GM12878 (cell line): ENCODE data around the gene STX8. TPM values are rescaled to one million over a fixed set of nuclear protein-coding genes. Genes with fewer than 3 reads are reported as not detected.

Source experiments
- ATAC-seq: fragments of 200-7000 bp; cut with Tn5 transposase; 3 replicates; pipeline ENCODE4 v1.9.1; 2020; ENCODE audit warnings: mild to moderate bottlenecking, moderate library complexity
- BruUV-seq: library from RNA; stranded (reverse); fragments of 400-500 nt; replicated peaks from 2 replicates; lab custom pipeline; 2021; lab: Mats Ljungman, UMichigan
- CTCF ChIA-PET: fragments of 300-600 bp; sonication (Branson Sonifier 250); formaldehyde crosslinking; extraction: SDS; loops from one replicate; lab custom pipeline; 2021; ENCODE audit warnings: inconsistent platforms; lab: Yijun Ruan, JAX
- POLR2A ChIA-PET: fragments of 350-600 bp; formaldehyde crosslinking; extraction: SDS; loops from one replicate; lab custom pipeline; 2021; ENCODE audit warnings: inconsistent platforms; lab: Charles Lee
- RAD21 ChIA-PET: fragments of 300-600 bp; sonication (Branson Sonifier 250); formaldehyde crosslinking; loops from one replicate; lab custom pipeline; 2023; ENCODE audit warnings: antibody characterized with exemption; ENCODE audit not compliant: unreplicated experiment; lab: Charles Lee
- SMC1A ChIA-PET: fragments of 300-600 bp; sonication (Branson Sonifier 250); formaldehyde crosslinking; loops from one replicate; lab custom pipeline; 2023; ENCODE audit not compliant: unreplicated experiment, uncharacterized antibody; lab: Charles Lee
- DNase-seq: peaks from one replicate; pipeline ENCODE4 v3.0.0-alpha.2; 2011; ENCODE audit warnings: low read depth, low spot score
- FAIRE-seq: peaks from 3 replicates; lab custom pipeline; 2011; peaks lifted over from hg19 to GRCh38; lab: Jason Lieb, UNC
- H2AFZ ChIP-seq: 2 replicates; pipeline ENCODE4 v1.6.0; 2011; ENCODE audit warnings: low read depth, low read length, control low read depth; ENCODE audit not compliant: control insufficient read depth
- H3K27ac ChIP-seq: 2 replicates; pipeline ENCODE4 v1.5.1; 2011; ENCODE audit warnings: control low read depth; ENCODE audit not compliant: control insufficient read depth, insufficient read depth
- H3K27me3 ChIP-seq, 2 experiments: replicated peaks in 1 of 2; 2 replicates each; pipeline versions ENCODE4 v1.6.0 to v1.6.1; 2011; ENCODE audit warnings: low read length in 1 of 2; ENCODE audit not compliant: control insufficient read depth in 2 of 2, insufficient read depth in 2 of 2
- H3K36me3 ChIP-seq, 2 experiments: 2 replicates each; pipeline ENCODE4 v1.5.1; 2011; ENCODE audit warnings: low read length in 1 of 2; ENCODE audit not compliant: control insufficient read depth in 2 of 2, insufficient read depth in 2 of 2
- H3K4me1 ChIP-seq: 2 replicates; pipeline ENCODE4 v1.6.1; 2011; ENCODE audit warnings: mild to moderate bottlenecking, low read length, moderate library complexity, mixed read lengths; ENCODE audit not compliant: control insufficient read depth, insufficient read depth
- H3K4me2 ChIP-seq: 2 replicates; pipeline ENCODE4 v1.6.0; 2011; ENCODE audit warnings: control low read depth; ENCODE audit not compliant: control insufficient read depth, insufficient read depth
- H3K4me3 ChIP-seq: fragments of 200-600 bp; sonication (generic); 2 replicates; pipeline ENCODE4 v1.5.1; 2016
- H3K79me2 ChIP-seq: 2 replicates; pipeline ENCODE4 v1.6.0; 2011; ENCODE audit warnings: low read length; ENCODE audit not compliant: control insufficient read depth, insufficient read depth
- H3K9ac ChIP-seq: 2 replicates; pipeline ENCODE4 v1.8.0; 2011; ENCODE audit warnings: low read length, control low read depth, mixed read lengths; ENCODE audit not compliant: control insufficient read depth, insufficient read depth
- H3K9me3 ChIP-seq: replicated peaks from 3 replicates; pipeline ENCODE4 v1.5.1; 2011; ENCODE audit warnings: mild to moderate bottlenecking, low read length; ENCODE audit not compliant: control insufficient read depth, insufficient read depth
- H4K20me1 ChIP-seq: 2 replicates; pipeline ENCODE4 v1.6.0; 2011; ENCODE audit not compliant: control insufficient read depth, insufficient read depth
- CBFB ChIP-seq: IDR thresholded peaks from 2 replicates; pipeline ENCODE4 v1.6.1; 2016; ENCODE audit warnings: antibody characterized with exemption, low read depth
- E2F4 ChIP-seq: IDR thresholded peaks from 2 replicates; pipeline ENCODE4 v1.6.1; 2012; ENCODE audit warnings: low read depth, low read length, improper control_type of control experiment
- EGR1 ChIP-seq, 2 experiments: IDR thresholded peaks; 1 replicate in 1 of 2; 2 replicates in 1 of 2; pipeline ENCODE4 v1.6.1; 2011 to 2012; ENCODE audit warnings: low read depth in 2 of 2, low read length in 2 of 2, borderline replicate concordance in 1 of 2, mild to moderate bottlenecking in 1 of 2, moderate library complexity in 1 of 2
- GATAD2B ChIP-seq: fragments of 450-650 bp; conservative IDR thresholded peaks from 2 replicates; pipeline ENCODE4 v1.6.1; 2017; ENCODE audit warnings: low read depth, mild to moderate bottlenecking, moderate library complexity
- IKZF1 ChIP-seq: fragments of 450-650 bp; conservative IDR thresholded peaks from 2 replicates; pipeline ENCODE4 v1.6.1; 2017; ENCODE audit warnings: antibody characterized with exemption, mild to moderate bottlenecking
- KLF5 ChIP-seq: fragments of 450-650 bp; IDR thresholded peaks from 2 replicates; pipeline ENCODE4 v1.6.1; 2014; ENCODE audit warnings: mild to moderate bottlenecking; ENCODE audit not compliant: partially characterized antibody
- RAD51 ChIP-seq: fragments of 450-650 bp; IDR thresholded peaks from 2 replicates; pipeline ENCODE4 v1.6.1; 2016; ENCODE audit warnings: moderate library complexity, mild to moderate bottlenecking, inconsistent platforms
- SMAD1 ChIP-seq: fragments of 450-650 bp; IDR thresholded peaks from 2 replicates; pipeline ENCODE4 v1.6.1; 2018; ENCODE audit warnings: mild to moderate bottlenecking, low read depth; ENCODE audit not compliant: partially characterized antibody
- TCF12 ChIP-seq: IDR thresholded peaks from 2 replicates; pipeline ENCODE4 v1.6.1; 2011; ENCODE audit warnings: low read depth, mild to moderate bottlenecking, low read length
- ZBED1 ChIP-seq: IDR thresholded peaks from 2 replicates; pipeline ENCODE4 v1.6.1; 2016; ENCODE audit warnings: borderline replicate concordance
- ZBTB33 ChIP-seq: fragments of 450-650 bp; IDR thresholded peaks from 2 replicates; pipeline ENCODE4 v1.6.1; 2017; ENCODE audit warnings: mild to moderate bottlenecking
- WGBS: methylation state at CpG from one replicate; pipeline ENCODE4 v1.1.6; 2016; ENCODE audit warnings: low lambda C conversion rate; ENCODE audit not compliant: insufficient replicate concordance, insufficient coverage; ENCODE audit errors: missing lambda C conversion rate; 5-methylcytosine and 5-hydroxymethylcytosine counted together
- in situ Hi-C: fragments of 300-500 bp; cut with MboI; formaldehyde crosslinking; loops from 9 replicates; pipeline ENCODE4 v1.14.3; 2018; ENCODE audit warnings: mixed read lengths
- intact Hi-C: fragments of 100-400 bp; cut with micrococcal nuclease; formaldehyde crosslinking; loops from one replicate; pipeline ENCODE4 v1.14.2; 2022; ENCODE audit not compliant: unreplicated experiment
- polyA plus RNA-seq, 11 experiments: library from polyadenylated mRNA; depleted of rRNA in 4 of 11; unstranded in 6 of 11; stranded (reverse) in 5 of 11; fragments of >200 nt; fragmentation: Nextera tagmentation in 4 of 11; fragmentation: Illumina TruSeq in 1 of 11; extraction: Ambion mirVana in 4 of 11; extraction: Trizol in 1 of 11; gene quantifications; 1 replicate in 1 of 11; 2 replicates in 10 of 11; pipeline versions ENCODE4 v1.2.1 to v1.2.3, GENCODE V29; 2011 to 2016; ENCODE audit warnings: inconsistent platforms in 2 of 11, missing spikeins in 2 of 11, low read depth in 1 of 11
- total RNA-seq, 4 experiments: library from RNA; depleted of rRNA in 3 of 4; stranded (reverse); fragments of >200 nt in 3 of 4; fragmentation: Illumina TruSeq in 1 of 4; extraction: Trizol in 1 of 4; gene quantifications; 2 replicates each; pipeline versions ENCODE4 v1.2.1 to v1.2.3, GENCODE V29; 2013 to 2021

STX8 gene
- total and polyA plus RNA-seq, 10 of the 15 experiments (the other 5 are each of a cell fraction or from before 2014, with no cell fraction given) = 47.9 to 151 (median 72.9) TPM

GRCh38 chr17:9321890-9322289 lies 253.7 kb downstream of the STX8 start:
- CTCF ChIA-PET = no interaction called here
- no peak for ATAC-seq

More at GRCh38 chr17:9321890-9322289, 253.7 kb downstream of the STX8 start:
- Histone ChIP-seq H4K20me1 (no peaks in the 10 kb centered on the region), H3K9me3 (no peaks in the 10 kb centered on the region), H3K36me3 (no peaks in the 10 kb centered on the region), H3K4me1 (no peaks in the 10 kb centered on the region), H3K79me2 (no peaks in the 10 kb centered on the region), H3K4me2 (no peak overlapping the region), H3K27me3 (no peaks in the 10 kb centered on the region), H3K4me3 (no peak overlapping the region)
- in situ Hi-C loops = no loop called here
- TF ChIP-seq CBFB (no peak), RAD51 (no peak), SMAD1 (no peak), EGR1 (IDR thresholded peaks at IDR 0.05; ENCODE audit: borderline replicate concordance in 1 of 2, low read depth in 2 of 2, low read length in 2 of 2) (no peak), KLF5 (no peak), E2F4 (no peak), GATAD2B (no peak), ZBTB33 (no peak), IKZF1 (no peak), TCF12 (no peak), ZBED1 (no peak)
- TF ChIP-seq, all 136 proteins: peak for 0
- WGBS = 36% methylated on average over 5 of the region's 5 CpGs
- Histone ChIP-seq H2AFZ (no peak overlapping the region), H3K9ac (no peak overlapping the region), H3K27ac (no peak overlapping the region)
- ChIA-PET RAD21 (no interaction called here), POLR2A (no interaction called here), SMC1A (interaction anchor here (1.4 kb wide), 1 partner anchor 15 kb away, joined by 4 read pairs; no protein-coding TSS in a partner anchor)
- no peak for DNase-seq
- no peak for FAIRE-seq
- intact Hi-C loops = no loop called here
- BruUV-seq = no TSS peak
